Measurements from ENCODE around the gene RNF34. TPM values are rescaled to one million over a fixed set of nuclear protein-coding genes. Genes with fewer than 3 reads are reported as not detected.
A peak's percentile ranks its signal among the peaks of the same experiment; 100 is the strongest.

Gene RNF34
- total and polyA plus RNA-seq, 2 of the 13 experiments (the other 11 are each of a cell fraction or from before 2014, with no cell fraction given), result 36.8 to 53.2 TPM

DNA sequence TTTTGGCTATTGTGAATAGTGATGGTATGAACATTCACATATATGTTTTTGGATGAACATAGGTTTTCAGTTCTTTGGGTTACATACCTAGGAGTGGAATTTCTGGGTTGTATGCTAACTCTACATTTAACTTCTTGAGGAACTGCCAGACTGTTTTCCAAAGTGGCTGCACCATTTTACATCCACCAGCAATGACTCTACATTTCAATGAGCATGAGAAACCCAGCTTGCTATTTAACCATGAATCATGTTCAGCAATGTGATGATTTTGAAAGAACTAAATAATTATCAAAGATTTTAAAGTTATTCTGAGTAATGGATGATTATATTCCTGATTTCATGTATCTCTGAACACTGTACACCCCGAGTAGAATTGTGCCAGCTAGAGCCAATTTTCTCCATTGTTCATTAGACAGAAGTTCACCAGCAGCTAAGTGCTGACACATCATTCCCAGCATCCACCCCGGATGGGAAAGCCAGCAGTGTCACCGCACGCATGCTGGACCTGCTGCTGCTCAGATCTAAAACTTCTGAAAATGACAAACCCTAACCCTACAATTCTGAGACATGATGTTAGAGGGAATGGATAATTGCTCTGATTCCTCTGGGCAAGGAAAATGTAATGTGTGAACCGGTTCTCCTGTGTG lies 34.4 kb upstream of the RNF34 start:
- Histone ChIP-seq H3K9me3 (ENCODE audit: low read length) (no peaks in the 10 kb centered on the region), H3K4me1 (ENCODE audit: insufficient read depth, low read length) (peaks cover 6% of the 10 kb centered on the region), H3K4me2 (ENCODE audit: low read depth, low read length) (no peak overlapping the region), H3K79me2 (ENCODE audit: insufficient read depth, low read length) (no peaks in the 10 kb centered on the region), H3K27ac (ENCODE audit: extremely low read length, insufficient read depth, low read length) (no peak overlapping the region), H2AFZ (ENCODE audit: low read length) (no peak overlapping the region), H3K9ac (ENCODE audit: insufficient read depth, low read depth, low read length) (no peak overlapping the region), H3K4me3 (replicated peaks in 1 of 3; ENCODE audit: insufficient read depth in 1 of 3, low read depth in 2 of 3, low read length in 3 of 3) (no peak overlapping the region), H3K27me3 (ENCODE audit: control insufficient read depth in 1 of 2, insufficient read depth in 2 of 2, low read length in 2 of 2) (no peaks in the 10 kb centered on the region; a peak in 2 of 5 replicates), H3K36me3 (replicated peaks in 1 of 2; ENCODE audit: control insufficient read depth in 1 of 2, insufficient read depth in 2 of 2, low read length in 2 of 2) (no peaks in the 10 kb centered on the region), H4K20me1 (ENCODE audit: insufficient read depth, low read length) (no peaks in the 10 kb centered on the region)
- DNase-seq (ENCODE audit: low spot score) (no peak), ATAC-seq (no peak), FAIRE-seq (no peak)
- 1% methylated on average over 5 of the region's 5 CpGs for WGBS (ENCODE audit: low lambda C conversion rate)
- in situ Hi-C loops (cut with HindIII; ENCODE audit: extremely low pct_ligation_motif_present, low pct_unique_long_range_greater_than_20kb), result no loop called here
- CTCF ChIA-PET (ENCODE audit: low intra/inter-chr PET ratio, low total read pairs), result no interaction called here
- POLR2A ChIA-PET, result interaction anchor here (0.8 to 2.1 kb wide), 3 partner anchors 9 to 34 kb away, joined by 3 to 7 read pairs (median 3); partner anchors contain the start of genes ANAPC5 and RNF34
- intact Hi-C loops (cut with micrococcal nuclease; ENCODE audit: unreplicated experiment), result no loop called here
- TF ChIP-seq POLR2AphosphoS5 (IDR thresholded peaks at IDR 0.05; ENCODE audit: low read depth, low read length), result no peak
- TF ChIP-seq, protein P1, sequence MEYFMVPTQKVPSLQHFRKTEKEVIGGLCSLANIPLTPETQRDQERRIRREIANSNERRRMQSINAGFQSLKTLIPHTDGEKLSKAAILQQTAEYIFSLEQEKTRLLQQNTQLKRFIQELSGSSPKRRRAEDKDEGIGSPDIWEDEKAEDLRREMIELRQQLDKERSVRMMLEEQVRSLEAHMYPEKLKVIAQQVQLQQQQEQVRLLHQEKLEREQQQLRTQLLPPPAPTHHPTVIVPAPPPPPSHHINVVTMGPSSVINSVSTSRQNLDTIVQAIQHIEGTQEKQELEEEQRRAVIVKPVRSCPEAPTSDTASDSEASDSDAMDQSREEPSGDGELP (IDR thresholded peaks at IDR 0.05; ENCODE audit: borderline replicate concordance, low read depth), result no peak
- TF ChIP-seq, protein P2, sequence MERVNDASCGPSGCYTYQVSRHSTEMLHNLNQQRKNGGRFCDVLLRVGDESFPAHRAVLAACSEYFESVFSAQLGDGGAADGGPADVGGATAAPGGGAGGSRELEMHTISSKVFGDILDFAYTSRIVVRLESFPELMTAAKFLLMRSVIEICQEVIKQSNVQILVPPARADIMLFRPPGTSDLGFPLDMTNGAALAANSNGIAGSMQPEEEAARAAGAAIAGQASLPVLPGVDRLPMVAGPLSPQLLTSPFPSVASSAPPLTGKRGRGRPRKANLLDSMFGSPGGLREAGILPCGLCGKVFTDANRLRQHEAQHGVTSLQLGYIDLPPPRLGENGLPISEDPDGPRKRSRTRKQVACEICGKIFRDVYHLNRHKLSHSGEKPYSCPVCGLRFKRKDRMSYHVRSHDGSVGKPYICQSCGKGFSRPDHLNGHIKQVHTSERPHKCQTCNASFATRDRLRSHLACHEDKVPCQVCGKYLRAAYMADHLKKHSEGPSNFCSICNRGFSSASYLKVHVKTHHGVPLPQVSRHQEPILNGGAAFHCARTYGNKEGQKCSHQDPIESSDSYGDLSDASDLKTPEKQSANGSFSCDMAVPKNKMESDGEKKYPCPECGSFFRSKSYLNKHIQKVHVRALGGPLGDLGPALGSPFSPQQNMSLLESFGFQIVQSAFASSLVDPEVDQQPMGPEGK (CRISPR knock-in tag; IDR thresholded peaks at IDR 0.05), result no peak
- TF ChIP-seq, protein P3, sequence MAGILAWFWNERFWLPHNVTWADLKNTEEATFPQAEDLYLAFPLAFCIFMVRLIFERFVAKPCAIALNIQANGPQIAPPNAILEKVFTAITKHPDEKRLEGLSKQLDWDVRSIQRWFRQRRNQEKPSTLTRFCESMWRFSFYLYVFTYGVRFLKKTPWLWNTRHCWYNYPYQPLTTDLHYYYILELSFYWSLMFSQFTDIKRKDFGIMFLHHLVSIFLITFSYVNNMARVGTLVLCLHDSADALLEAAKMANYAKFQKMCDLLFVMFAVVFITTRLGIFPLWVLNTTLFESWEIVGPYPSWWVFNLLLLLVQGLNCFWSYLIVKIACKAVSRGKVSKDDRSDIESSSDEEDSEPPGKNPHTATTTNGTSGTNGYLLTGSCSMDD (CRISPR knock-in tag; IDR thresholded peaks at IDR 0.05), result no peak
- TF ChIP-seq ZNF333 (CRISPR knock-in tag; IDR thresholded peaks at IDR 0.05; ENCODE audit: borderline replicate concordance), result no peak
- no peak for TF ChIP-seq SRF (IDR thresholded peaks at IDR 0.05; ENCODE audit: low read depth, low read length)
- no peak for TF ChIP-seq U2AF2 (IDR thresholded peaks at IDR 0.05; ENCODE audit: low read depth, low read length)
- no peak for TF ChIP-seq ZNF879 (CRISPR knock-in tag; IDR thresholded peaks at IDR 0.05)
- TF ChIP-seq ZNF17 (CRISPR knock-in tag; IDR thresholded peaks at IDR 0.05), result no peak
- peak; percentile 95 to 96 for TF ChIP-seq MAFK (conservative IDR thresholded peaks at IDR 0.05 in 1 of 2, IDR thresholded peaks at IDR 0.05 in 1 of 2; ENCODE audit: low read length in 2 of 2)
- TF ChIP-seq, protein P4, sequence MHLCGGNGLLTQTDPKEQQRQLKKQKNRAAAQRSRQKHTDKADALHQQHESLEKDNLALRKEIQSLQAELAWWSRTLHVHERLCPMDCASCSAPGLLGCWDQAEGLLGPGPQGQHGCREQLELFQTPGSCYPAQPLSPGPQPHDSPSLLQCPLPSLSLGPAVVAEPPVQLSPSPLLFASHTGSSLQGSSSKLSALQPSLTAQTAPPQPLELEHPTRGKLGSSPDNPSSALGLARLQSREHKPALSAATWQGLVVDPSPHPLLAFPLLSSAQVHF (CRISPR knock-in tag; IDR thresholded peaks at IDR 0.05), result no peak
- TF ChIP-seq HHEX (CRISPR knock-in tag; IDR thresholded peaks at IDR 0.05), result no peak
- peak; percentile 92 for TF ChIP-seq MAFF (IDR thresholded peaks at IDR 0.05; ENCODE audit: low read depth, low read length)
- BruUV-seq (replicated peaks), result no TSS peak
